ENCODE data around the gene TEPSIN.

DNA sequence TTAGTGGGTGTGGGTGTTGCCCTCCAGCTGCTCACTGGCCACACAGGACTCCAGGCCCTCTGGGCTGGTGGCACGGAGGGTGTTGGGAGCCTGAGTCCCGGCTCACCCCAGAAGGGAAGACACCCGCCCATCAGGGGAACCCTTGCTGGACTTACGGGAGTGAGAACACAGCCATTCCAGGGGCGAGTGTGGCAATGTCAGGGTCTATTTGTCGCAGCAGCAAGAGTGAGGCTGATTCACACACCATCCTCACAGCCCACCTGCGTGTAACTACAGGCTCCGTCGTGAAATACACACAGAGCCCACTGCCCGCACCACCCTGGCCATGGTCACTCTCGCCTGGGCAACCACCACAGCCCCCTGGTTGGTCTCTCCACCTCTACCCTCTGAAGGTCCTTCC, 55.0 kb downstream of the TEPSIN start:
- TF ChIP-seq ARNTL (CRISPR knock-in tag; IDR thresholded peaks at IDR 0.05; ENCODE audit: borderline replicate concordance, low read depth), result no peak
- TF ChIP-seq, protein P1, sequence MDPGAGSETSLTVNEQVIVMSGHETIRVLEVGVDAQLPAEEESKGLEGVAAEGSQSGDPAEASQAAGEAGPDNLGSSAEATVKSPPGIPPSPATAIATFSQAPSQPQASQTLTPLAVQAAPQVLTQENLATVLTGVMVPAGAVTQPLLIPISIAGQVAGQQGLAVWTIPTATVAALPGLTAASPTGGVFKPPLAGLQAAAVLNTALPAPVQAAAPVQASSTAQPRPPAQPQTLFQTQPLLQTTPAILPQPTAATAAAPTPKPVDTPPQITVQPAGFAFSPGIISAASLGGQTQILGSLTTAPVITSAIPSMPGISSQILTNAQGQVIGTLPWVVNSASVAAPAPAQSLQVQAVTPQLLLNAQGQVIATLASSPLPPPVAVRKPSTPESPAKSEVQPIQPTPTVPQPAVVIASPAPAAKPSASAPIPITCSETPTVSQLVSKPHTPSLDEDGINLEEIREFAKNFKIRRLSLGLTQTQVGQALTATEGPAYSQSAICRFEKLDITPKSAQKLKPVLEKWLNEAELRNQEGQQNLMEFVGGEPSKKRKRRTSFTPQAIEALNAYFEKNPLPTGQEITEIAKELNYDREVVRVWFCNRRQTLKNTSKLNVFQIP (CRISPR knock-in tag; IDR thresholded peaks at IDR 0.05; ENCODE audit: borderline replicate concordance, low read depth), result no peak
- TF ChIP-seq ZFP3 (CRISPR knock-in tag; IDR thresholded peaks at IDR 0.05), result no peak

Measured in SK-N-SH treated with all-trans-retinoic acid at 6 μM for 48 hours (cell line).